Astrocyte of the cerebellum (primary cell): ENCODE data around the gene AHSA1.

Source experiments
- DNase-seq: peaks from one replicate; pipeline ENCODE4 v3.0.0-alpha.2; 2011; ENCODE audit warnings: low read depth
- H3K4me3 ChIP-seq: 2 replicates; pipeline ENCODE4 v1.5.1; 2011; ENCODE audit warnings: mild to moderate bottlenecking, low read depth, low read length, moderate library complexity
- in situ Hi-C: cut with HindIII; loops from 2 replicates; pipeline ENCODE4 v1.10.0; 2017; ENCODE audit warnings: low sequenced_read_pairs
- TF ChIP-seq, protein P1 (sequence below): IDR thresholded peaks from 2 replicates; pipeline ENCODE4 v1.5.1; 2012; ENCODE audit warnings: low read length, low read depth, moderate library complexity, mild to moderate bottlenecking; ENCODE audit errors: missing control alignments

The AHSA1 gene

GRCh38 chr14:77424862-77425261 is 33.0 kb upstream of the AHSA1 start:
- TF ChIP-seq, protein P1, sequence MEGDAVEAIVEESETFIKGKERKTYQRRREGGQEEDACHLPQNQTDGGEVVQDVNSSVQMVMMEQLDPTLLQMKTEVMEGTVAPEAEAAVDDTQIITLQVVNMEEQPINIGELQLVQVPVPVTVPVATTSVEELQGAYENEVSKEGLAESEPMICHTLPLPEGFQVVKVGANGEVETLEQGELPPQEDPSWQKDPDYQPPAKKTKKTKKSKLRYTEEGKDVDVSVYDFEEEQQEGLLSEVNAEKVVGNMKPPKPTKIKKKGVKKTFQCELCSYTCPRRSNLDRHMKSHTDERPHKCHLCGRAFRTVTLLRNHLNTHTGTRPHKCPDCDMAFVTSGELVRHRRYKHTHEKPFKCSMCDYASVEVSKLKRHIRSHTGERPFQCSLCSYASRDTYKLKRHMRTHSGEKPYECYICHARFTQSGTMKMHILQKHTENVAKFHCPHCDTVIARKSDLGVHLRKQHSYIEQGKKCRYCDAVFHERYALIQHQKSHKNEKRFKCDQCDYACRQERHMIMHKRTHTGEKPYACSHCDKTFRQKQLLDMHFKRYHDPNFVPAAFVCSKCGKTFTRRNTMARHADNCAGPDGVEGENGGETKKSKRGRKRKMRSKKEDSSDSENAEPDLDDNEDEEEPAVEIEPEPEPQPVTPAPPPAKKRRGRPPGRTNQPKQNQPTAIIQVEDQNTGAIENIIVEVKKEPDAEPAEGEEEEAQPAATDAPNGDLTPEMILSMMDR: no peak
- DNase-seq: no peak
- no peak overlapping the region for H3K4me3 ChIP-seq
- in situ Hi-C loops: no loop called here

GRCh38 chr14:77426396-77426795 is 31.5 kb upstream of the AHSA1 start:
- no peak overlapping the region for H3K4me3 ChIP-seq
- in situ Hi-C loops: no loop called here
- TF ChIP-seq, protein P1: no peak
- no peak for DNase-seq

GRCh38 chr14:77436042-77436441 is 21.9 kb upstream of the AHSA1 start:
- in situ Hi-C loops: no loop called here
- no peak overlapping the region for H3K4me3 ChIP-seq
- TF ChIP-seq, protein P1: no peak
- no peak for DNase-seq

- TF ChIP-seq, protein P1: no peak
- DNase-seq: no peak
- in situ Hi-C loops: no loop called here
- no peak overlapping the region for H3K4me3 ChIP-seq
Observed at GRCh38 chr14:77438596-77438995, 19.3 kb upstream of the AHSA1 start.

DNA sequence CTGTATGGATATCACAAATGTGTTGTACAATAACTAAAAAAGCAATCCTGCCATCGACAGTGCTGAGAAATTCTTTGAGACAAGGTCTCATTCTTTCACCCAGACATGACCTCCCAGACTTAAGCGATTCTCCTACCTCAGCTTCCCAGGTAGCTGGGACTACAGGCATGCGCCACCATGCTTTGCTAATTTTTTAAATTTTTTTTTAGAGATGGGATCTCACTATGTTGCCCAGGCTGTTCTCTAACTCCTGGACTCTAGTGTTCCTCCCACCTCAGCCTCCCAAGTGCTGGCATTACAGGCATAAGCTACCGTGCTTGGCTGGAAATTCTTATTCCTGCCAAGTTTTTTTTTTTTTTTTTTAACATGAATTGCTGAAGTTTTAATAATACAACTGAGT is 18.0 kb upstream of the AHSA1 start:
- TF ChIP-seq, protein P1: no peak
- H3K4me3 ChIP-seq: no peak overlapping the region
- in situ Hi-C loops: no loop called here
- DNase-seq: no peak

DNA sequence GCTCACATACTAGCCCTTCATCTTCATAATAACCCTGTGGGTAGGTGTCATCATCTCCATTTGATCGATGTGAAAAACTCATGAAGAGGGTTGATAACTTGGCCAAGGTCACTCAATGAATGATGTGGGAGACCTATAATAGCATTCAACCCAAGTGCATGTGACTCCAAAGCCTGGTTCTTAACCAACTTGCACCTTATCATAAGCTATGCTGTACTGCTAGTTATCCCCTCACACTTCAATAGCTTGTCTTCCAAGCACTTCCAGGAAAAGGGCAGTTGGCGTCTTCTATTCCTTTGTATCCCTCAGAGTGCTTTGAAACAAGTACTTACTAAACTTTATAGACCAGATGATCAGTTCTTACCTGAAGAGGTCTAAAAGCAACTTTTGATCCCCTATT is 15.7 kb upstream of the AHSA1 start:
- DNase-seq: no peak
- TF ChIP-seq, protein P1: no peak
- no peak overlapping the region for H3K4me3 ChIP-seq
- in situ Hi-C loops: no loop called here
